ENCODE data around the gene RSBN1L. TPM values are rescaled to one million over a fixed set of nuclear protein-coding genes. Genes with fewer than 3 reads are reported as not detected.
A peak's percentile ranks its signal among the peaks of the same experiment; 100 is the strongest.
"Not testable (repeated sequence)": the region's sequence is repeated elsewhere in the genome, so short reads cannot be mapped to it uniquely, and the experiment has no call there.

Gene RSBN1L
- polyA plus RNA-seq, 1 experiment = 14.0 TPM

DNA sequence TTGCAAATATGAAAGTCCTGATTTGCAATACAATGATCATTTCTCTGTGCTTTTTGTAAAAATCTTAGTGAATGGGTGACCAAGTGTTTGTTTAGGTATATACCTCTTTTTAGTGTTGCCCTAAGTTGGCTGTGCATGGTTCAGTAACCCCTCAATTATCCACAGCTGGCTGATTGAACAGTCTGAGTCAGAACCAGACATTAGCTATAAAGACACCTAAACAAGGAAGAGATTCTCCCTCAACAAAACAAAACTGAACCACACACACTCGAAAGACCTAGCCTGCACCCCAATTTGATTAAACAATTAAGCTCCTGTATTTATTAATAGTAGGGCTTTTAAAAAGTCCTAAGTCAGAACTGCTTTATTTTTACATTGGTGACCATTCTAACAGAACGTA lies 2.8 kb downstream of the RSBN1L start:
- ChIA-PET POLR2A (no interaction called here), CTCF (interaction anchor here (1.2 to 3.2 kb wide), 2 partner anchors 12 to 48 kb away, joined by 3 to 20 read pairs; no protein-coding TSS in a partner anchor)
- TF ChIP-seq, protein P1, sequence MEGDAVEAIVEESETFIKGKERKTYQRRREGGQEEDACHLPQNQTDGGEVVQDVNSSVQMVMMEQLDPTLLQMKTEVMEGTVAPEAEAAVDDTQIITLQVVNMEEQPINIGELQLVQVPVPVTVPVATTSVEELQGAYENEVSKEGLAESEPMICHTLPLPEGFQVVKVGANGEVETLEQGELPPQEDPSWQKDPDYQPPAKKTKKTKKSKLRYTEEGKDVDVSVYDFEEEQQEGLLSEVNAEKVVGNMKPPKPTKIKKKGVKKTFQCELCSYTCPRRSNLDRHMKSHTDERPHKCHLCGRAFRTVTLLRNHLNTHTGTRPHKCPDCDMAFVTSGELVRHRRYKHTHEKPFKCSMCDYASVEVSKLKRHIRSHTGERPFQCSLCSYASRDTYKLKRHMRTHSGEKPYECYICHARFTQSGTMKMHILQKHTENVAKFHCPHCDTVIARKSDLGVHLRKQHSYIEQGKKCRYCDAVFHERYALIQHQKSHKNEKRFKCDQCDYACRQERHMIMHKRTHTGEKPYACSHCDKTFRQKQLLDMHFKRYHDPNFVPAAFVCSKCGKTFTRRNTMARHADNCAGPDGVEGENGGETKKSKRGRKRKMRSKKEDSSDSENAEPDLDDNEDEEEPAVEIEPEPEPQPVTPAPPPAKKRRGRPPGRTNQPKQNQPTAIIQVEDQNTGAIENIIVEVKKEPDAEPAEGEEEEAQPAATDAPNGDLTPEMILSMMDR (IDR thresholded peaks at IDR 0.05; ENCODE audit: low read depth, low read length) = no peak
- Histone ChIP-seq H3K27ac (ENCODE audit: low read depth, low read length) (no peak overlapping the region), H3K9me3 (ENCODE audit: control insufficient read depth, insufficient read depth, low read length) (no peaks in the 10 kb centered on the region; the same call in 1 of the 2 replicates), H3K27me3 (ENCODE audit: control insufficient read depth, insufficient read depth, low read length) (no peaks in the 10 kb centered on the region), H3K4me3 (ENCODE audit: low read depth, low read length) (peak overlapping the region; percentile 14; the same call in 1 of the 2 replicates)
- DNase-seq (ENCODE audit: low read depth, low spot score) = no peak

DNA sequence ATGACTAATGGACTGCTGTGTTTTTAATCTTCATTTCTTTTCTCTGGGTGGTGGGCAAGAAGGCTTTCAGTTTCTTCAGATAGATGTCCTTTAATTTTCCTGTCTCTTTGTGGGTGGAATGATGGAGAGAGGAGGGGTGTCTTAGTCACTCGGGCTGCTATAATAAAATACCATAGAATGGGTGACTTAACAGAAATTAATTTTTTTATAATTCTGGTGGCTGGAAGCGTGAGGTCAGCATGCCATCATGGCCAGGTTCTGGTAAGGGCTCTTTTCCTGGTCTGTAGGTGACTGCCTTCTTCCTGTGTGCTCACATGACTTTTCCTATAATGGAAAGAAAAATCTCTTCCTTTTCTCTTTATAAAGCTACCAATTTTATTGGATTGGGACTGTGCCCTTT lies 6.3 kb downstream of the RSBN1L start:
- Histone ChIP-seq H3K27ac (ENCODE audit: low read depth, low read length) (no peak overlapping the region), H3K4me3 (ENCODE audit: low read depth, low read length) (no peak overlapping the region), H3K27me3 (ENCODE audit: control insufficient read depth, insufficient read depth, low read length) (no peaks in the 10 kb centered on the region), H3K9me3 (ENCODE audit: control insufficient read depth, insufficient read depth, low read length) (no peaks in the 10 kb centered on the region; the same call in 1 of the 2 replicates)
- TF ChIP-seq, protein P1 (IDR thresholded peaks at IDR 0.05; ENCODE audit: low read depth, low read length) = no peak
- ChIA-PET CTCF (interaction anchor here (0.7 to 1.7 kb wide), 2 partner anchors 51 to 57 kb away, joined by 3 to 8 read pairs; no protein-coding TSS in a partner anchor), POLR2A (no interaction called here)
- DNase-seq (ENCODE audit: low read depth, low spot score) = no peak

DNA sequence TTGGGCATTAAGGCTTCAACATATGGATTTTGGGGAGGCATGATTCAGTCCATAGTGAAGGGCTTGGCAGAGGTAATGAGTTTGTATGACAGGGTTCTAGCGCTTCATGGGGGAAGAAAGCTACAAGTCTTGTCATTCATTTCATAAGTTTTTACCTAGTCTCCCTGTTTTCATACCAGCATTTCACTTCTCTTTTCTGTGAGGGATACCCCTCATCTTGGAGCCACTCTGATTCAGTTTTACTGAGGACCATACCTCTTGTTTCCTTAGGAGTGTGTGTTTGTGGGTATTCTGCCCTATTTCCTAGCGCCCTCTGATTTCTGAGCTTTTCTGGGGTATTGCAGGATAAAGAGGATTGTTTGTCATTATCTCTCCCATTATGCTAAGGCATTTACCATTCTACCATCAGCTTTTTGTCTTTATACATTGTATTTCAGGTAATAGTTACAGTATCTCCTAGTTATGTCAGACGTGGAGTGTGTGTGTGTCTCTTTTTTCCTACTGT lies 6.8 kb downstream of the RSBN1L start:
- H3K27ac ChIP-seq (ENCODE audit: low read depth, low read length) = no peak overlapping the region
- TF ChIP-seq, protein P1 (IDR thresholded peaks at IDR 0.05; ENCODE audit: low read depth, low read length) = no peak
- ChIA-PET CTCF (interaction anchor here (1.7 kb wide), 1 partner anchor 57 kb away, joined by 8 read pairs; no protein-coding TSS in a partner anchor), POLR2A (no interaction called here)
- H3K9me3 ChIP-seq (ENCODE audit: control insufficient read depth, insufficient read depth, low read length) = no peaks in the 10 kb centered on the region; the same call in 1 of the 2 replicates
- no peak for DNase-seq (ENCODE audit: low read depth, low spot score)
- H3K4me3 ChIP-seq (ENCODE audit: low read depth, low read length) = no peak overlapping the region
- no peaks in the 10 kb centered on the region for H3K27me3 ChIP-seq (ENCODE audit: control insufficient read depth, insufficient read depth, low read length)

- H3K4me3 ChIP-seq (ENCODE audit: low read depth, low read length); POLR2A ChIA-PET; DNase-seq (ENCODE audit: low read depth, low spot score); H3K27ac ChIP-seq (ENCODE audit: low read depth, low read length); H3K27me3 ChIP-seq (ENCODE audit: control insufficient read depth, insufficient read depth, low read length); H3K9me3 ChIP-seq (ENCODE audit: control insufficient read depth, insufficient read depth, low read length): not testable (repeated sequence)
- CTCF ChIA-PET = interaction anchor here (0.6 kb wide), 1 partner anchor 332 kb away, joined by 6 read pairs; no protein-coding TSS in a partner anchor
Measured at GRCh38 chr7:77703669-77704068, 7.4 kb downstream of the RSBN1L start.

DNA sequence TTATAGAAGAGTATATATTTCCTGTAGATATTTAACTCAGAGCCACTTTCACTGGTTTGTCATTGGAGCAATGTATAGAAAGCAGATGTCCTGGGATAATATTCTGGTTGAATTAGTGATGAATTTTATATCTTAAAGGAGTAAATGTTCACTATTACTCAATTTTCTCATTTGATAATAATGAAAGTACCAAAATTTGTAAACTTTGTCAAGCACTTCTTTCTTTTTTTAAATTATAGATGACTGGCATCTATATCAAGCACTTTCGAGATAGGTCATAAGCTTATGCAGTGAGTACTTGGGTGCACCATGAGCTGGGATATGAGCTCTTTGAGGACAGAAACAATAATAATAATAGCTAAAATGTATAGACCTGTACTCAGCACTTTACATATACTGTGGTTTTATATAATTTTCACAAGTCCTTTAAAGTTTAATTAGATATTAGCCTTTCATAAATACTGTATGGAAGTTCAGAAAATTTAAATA lies 11.3 kb downstream of the RSBN1L start:
- TF ChIP-seq, protein P1 (IDR thresholded peaks at IDR 0.05; ENCODE audit: low read depth, low read length) = no peak
- CTCF ChIA-PET = interaction anchor here (0.8 to 1.3 kb wide), 2 partner anchors 52 to 56 kb away, joined by 3 read pairs; no protein-coding TSS in a partner anchor
- Histone ChIP-seq H3K27me3 (ENCODE audit: control insufficient read depth, insufficient read depth, low read length) (no peaks in the 10 kb centered on the region), H3K9me3 (ENCODE audit: control insufficient read depth, insufficient read depth, low read length) (no peaks in the 10 kb centered on the region), H3K4me3 (ENCODE audit: low read depth, low read length) (no peak overlapping the region), H3K27ac (ENCODE audit: low read depth, low read length) (no peak overlapping the region)
- no peak for DNase-seq (ENCODE audit: low read depth, low spot score)
- POLR2A ChIA-PET = no interaction called here

All from AG04450 (cell line).